CD4-positive, alpha-beta T cell (primary cell): ENCODE measurements around the gene WWOX. TPM values are rescaled to one million over a fixed set of nuclear protein-coding genes. Genes with fewer than 3 reads are reported as not detected.
"Not testable (repeated sequence)": the region's sequence is repeated elsewhere in the genome, so short reads cannot be mapped to it uniquely, and the experiment has no call there.

Experiments used
- ATAC-seq: fragments of 200-7000 bp; cut with Tn5 transposase; one replicate; pipeline ENCODE4 v1.10.0; 2022; ENCODE audit warnings: mild to moderate bottlenecking; ENCODE audit not compliant: poor library complexity
- CTCF ChIA-PET: fragments of 350-600 bp; sonication (Branson Sonifier 250); formaldehyde crosslinking; loops from one replicate; lab custom pipeline; 2021; ENCODE audit warnings: antibody characterized with exemption, inconsistent platforms; lab: Charles Lee
- POLR2A ChIA-PET: fragments of 350-600 bp; sonication (Branson Sonifier 250); formaldehyde crosslinking; loops from one replicate; lab custom pipeline; 2021; ENCODE audit warnings: antibody characterized with exemption, inconsistent platforms; lab: Charles Lee
- DNase-seq, 14 experiments: peaks; one replicate each; pipeline ENCODE4 v3.0.0-alpha.2; 2013 to 2020; ENCODE audit warnings: mixed read lengths in 2 of 14
- H3K27ac ChIP-seq, 2 donors: one replicate each; pipeline versions ENCODE4 v1.5.1 to v1.7.0; 2013; ENCODE audit warnings: low read length in 2 of 2, low read depth in 1 of 2, mild to moderate bottlenecking in 1 of 2
- H3K27me3 ChIP-seq, 2 experiments: 1 replicate in 1 of 2; 2 replicates in 1 of 2; pipeline versions ENCODE4 v1.6.1 to v1.7.0; 2013; ENCODE audit warnings: low read length in 2 of 2, control low read depth in 1 of 2, mild to moderate bottlenecking in 1 of 2, moderate library complexity in 1 of 2; ENCODE audit not compliant: insufficient read depth in 2 of 2, control insufficient read depth in 1 of 2
- H3K36me3 ChIP-seq: one replicate; pipeline ENCODE4 v1.6.1; 2013; ENCODE audit warnings: low read length, control low read depth; ENCODE audit not compliant: insufficient read depth
- H3K4me1 ChIP-seq: one replicate; pipeline ENCODE4 v1.6.1; 2013; ENCODE audit warnings: low read length, control low read depth; ENCODE audit not compliant: insufficient read depth
- H3K4me3 ChIP-seq: one replicate; pipeline ENCODE4 v1.5.1; 2013; ENCODE audit warnings: mild to moderate bottlenecking, low read length, moderate library complexity
- H3K9me3 ChIP-seq, 2 experiments: 1 replicate in 1 of 2; 2 replicates in 1 of 2; pipeline versions ENCODE4 v1.6.1 to v1.7.0; 2013; ENCODE audit warnings: low read length in 2 of 2, mild to moderate bottlenecking in 2 of 2, control low read depth in 1 of 2, moderate library complexity in 1 of 2; ENCODE audit not compliant: control insufficient read depth in 1 of 2, insufficient read depth in 1 of 2
- H3K27ac Mint-ChIP-seq: one replicate; pipeline ENCODE4 v1.8.0; 2020; ENCODE audit warnings: mixed read lengths
- H3K27me3 Mint-ChIP-seq: one replicate; pipeline ENCODE4 v1.8.0; 2021; ENCODE audit warnings: mixed read lengths
- H3K36me3 Mint-ChIP-seq: one replicate; pipeline ENCODE4 v1.8.0; 2021; ENCODE audit warnings: low read depth, mixed read lengths
- H3K4me1 Mint-ChIP-seq: one replicate; pipeline ENCODE4 v1.8.0; 2021; ENCODE audit warnings: low read depth, mixed read lengths
- H3K4me3 Mint-ChIP-seq: one replicate; pipeline ENCODE4 v1.8.0; 2020; ENCODE audit warnings: mild to moderate bottlenecking, mixed read lengths
- H3K9me3 Mint-ChIP-seq: one replicate; pipeline ENCODE4 v1.8.0; 2020; ENCODE audit warnings: mixed read lengths
- CTCF ChIP-seq: fragments of 200-600 bp; IDR thresholded peaks from one replicate; pipeline ENCODE4 v1.8.0; 2022; ENCODE audit warnings: antibody characterized with exemption, mild to moderate bottlenecking
- intact Hi-C, 2 experiments: fragments of 100-400 bp; cut with DNase I in 1 of 2; cut with micrococcal nuclease in 1 of 2; formaldehyde crosslinking; loops; one replicate each; pipeline versions ENCODE4 v1.15.1 to v1.9.0; 2023 to 2025; cut with DNase I, micrococcal nuclease
- polyA plus RNA-seq, 2 donors: library from polyadenylated mRNA; unstranded; fragments of 120-200 nt; gene quantifications; one replicate each; pipeline ENCODE4 v1.2.1, GENCODE V29; 2013
- total RNA-seq, 174 experiments: library from RNA in 2 of 174; stranded (reverse) in 2 of 174; gene quantifications; one replicate each; pipeline ENCODE4 v1.2.3 and lab custom pipeline; 2021 to 2026

WWOX gene
- total RNA-seq (10 to 100 TPM; 19.3 to 21.7 TPM), total RNA-seq (lab: John Stamatoyannopoulos, UW) (5.6 to 35.1 (median 18.5) reads per million in 172 experiments)
- polyA plus RNA-seq (2013, experiment 1 of 2) = 10.0 TPM
- polyA plus RNA-seq (2013, experiment 2 of 2) = 13.7 TPM

GRCh38 chr16:78099271-78100111 lies at the start of gene WWOX:
Gene WWOX, plus strand, starts transcription at chr16:78099654.
- peaks cover 3% of the 10 kb centered on the region for H3K36me3 ChIP-seq
- intact Hi-C loops = loop anchor here (1.0 to 10.0 kb wide), 4 partner anchors 424 to 1173 kb away; partner anchors contain the start of gene MON1B (in 1 of the 2)
- H3K4me3 ChIP-seq = peak within 1 kb of the TSS; percentile 91
- TF ChIP-seq CTCF = peak; percentile 98
- ChIA-PET POLR2A (interaction anchor here (0.6 to 1.6 kb wide), 3 partner anchors 24 to 377 kb away, joined by 3 to 4 read pairs (median 3); partner anchors contain the start of gene NUDT7), CTCF (interaction anchor here (0.7 to 1.8 kb wide), 4 partner anchors 8 to 1503 kb away, joined by 3 to 8 read pairs (median 4); no protein-coding TSS in a partner anchor)
- Mint-ChIP-seq H3K27ac (peak within 1 kb of the TSS; percentile 83), H3K36me3 (no peaks in the 10 kb centered on the region), H3K27me3 (no peaks in the 10 kb centered on the region), H3K4me3 (peak within 1 kb of the TSS; percentile 94), H3K4me1 (peaks cover 33% of the 10 kb centered on the region), H3K9me3 (peaks cover 2% of the 10 kb centered on the region)
- peaks cover 29% of the 10 kb centered on the region for H3K4me1 ChIP-seq
- peak within 1 kb of the TSS; percentile 85 to 90 for H3K27ac ChIP-seq
- peak; percentile 96 for ATAC-seq
- H3K27me3 ChIP-seq = no peaks in the 10 kb centered on the region
- peak; percentile 91 to 99 (median 94) for DNase-seq
- no peaks in the 10 kb centered on the region for H3K9me3 ChIP-seq

DNA sequence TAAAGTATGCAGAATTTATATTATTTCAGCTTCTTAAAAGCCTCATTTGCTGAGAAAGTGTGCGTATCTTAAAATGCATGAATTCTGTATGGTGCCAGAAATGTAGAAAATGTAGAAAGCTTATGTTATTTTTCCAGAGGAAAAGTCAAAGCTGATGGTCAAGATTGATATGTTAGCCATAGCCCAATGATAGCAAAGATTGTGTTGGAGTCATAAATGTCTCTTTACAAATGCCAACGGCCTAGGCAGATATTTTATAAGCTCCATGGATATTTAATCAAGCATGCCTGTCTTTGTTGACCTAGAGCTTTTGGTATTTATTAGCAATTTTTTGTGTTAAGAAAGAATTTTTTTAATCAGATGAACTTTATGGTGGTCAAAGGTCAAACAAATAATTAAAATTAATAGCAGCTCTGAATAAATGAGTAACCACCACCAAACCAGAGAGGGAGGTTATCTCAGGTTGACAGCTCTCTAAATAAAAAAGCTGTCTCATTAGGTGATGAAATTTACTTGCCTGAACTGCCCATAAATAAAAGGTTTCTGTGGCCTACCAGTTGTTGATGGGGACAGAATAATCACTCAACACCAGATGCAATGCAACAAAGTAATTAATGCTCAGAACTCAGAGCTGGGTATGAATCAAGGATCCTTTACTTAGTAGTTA lies 48.6 kb upstream of the WWOX start:
- CTCF ChIA-PET = no interaction called here
- H3K9me3 Mint-ChIP-seq = no peaks in the 10 kb centered on the region
- H3K27me3 Mint-ChIP-seq = peaks cover 30% of the 10 kb centered on the region
- no peak overlapping the region for H3K4me3 Mint-ChIP-seq
- no peak for ATAC-seq
- H3K27ac ChIP-seq = no peak overlapping the region
- no peak overlapping the region for H3K4me3 ChIP-seq
- TF ChIP-seq CTCF = no peak
- peaks cover 6 to 12% of the 10 kb centered on the region in 2 experiments for H3K27me3 ChIP-seq
- H3K27ac Mint-ChIP-seq = no peak overlapping the region
- H3K4me1 ChIP-seq = no peaks in the 10 kb centered on the region
- no peaks in the 10 kb centered on the region for H3K36me3 ChIP-seq
- no peaks in the 10 kb centered on the region for H3K4me1 Mint-ChIP-seq
- H3K36me3 Mint-ChIP-seq = no peaks in the 10 kb centered on the region
- intact Hi-C loops = no loop called here
- no peak for DNase-seq
- POLR2A ChIA-PET = no interaction called here
- H3K9me3 ChIP-seq = peaks cover 0 to 6% of the 10 kb centered on the region in 2 experiments

GRCh38 chr16:78057803-78058564 lies 41.5 kb upstream of the WWOX start:
- H3K4me3 ChIP-seq = no peak overlapping the region
- H3K27me3 ChIP-seq = peaks cover 0 to 9% of the 10 kb centered on the region in 2 experiments
- CTCF ChIA-PET = no interaction called here
- H3K27ac ChIP-seq = no peak overlapping the region
- no peak for ATAC-seq
- POLR2A ChIA-PET = no interaction called here
- intact Hi-C loops = no loop called here
- Mint-ChIP-seq H3K4me1 (no peaks in the 10 kb centered on the region), H3K4me3 (no peak overlapping the region), H3K36me3 (no peaks in the 10 kb centered on the region), H3K27ac (no peak overlapping the region), H3K9me3 (no peaks in the 10 kb centered on the region), H3K27me3 (peaks cover 11% of the 10 kb centered on the region)
- no peak for TF ChIP-seq CTCF
- no peaks in the 10 kb centered on the region for H3K9me3 ChIP-seq
- DNase-seq = no peak
- no peaks in the 10 kb centered on the region for H3K4me1 ChIP-seq
- no peaks in the 10 kb centered on the region for H3K36me3 ChIP-seq

GRCh38 chr16:78059806-78060205 lies 39.6 kb upstream of the WWOX start:
- H3K36me3 ChIP-seq, ATAC-seq, H3K36me3 Mint-ChIP-seq, H3K9me3 Mint-ChIP-seq, intact Hi-C loops, H3K27ac Mint-ChIP-seq, H3K9me3 ChIP-seq, POLR2A ChIA-PET, H3K27me3 Mint-ChIP-seq, DNase-seq, CTCF ChIA-PET, H3K27me3 ChIP-seq, H3K4me3 ChIP-seq, H3K4me3 Mint-ChIP-seq, H3K4me1 Mint-ChIP-seq, H3K4me1 ChIP-seq, H3K27ac ChIP-seq: not testable (repeated sequence)
